ENCODE results near the gene NUMB.
"Not testable (repeated sequence)": the region's sequence is repeated elsewhere in the genome, so short reads cannot be mapped to it uniquely, and the experiment has no call there.

The NUMB gene

DNA sequence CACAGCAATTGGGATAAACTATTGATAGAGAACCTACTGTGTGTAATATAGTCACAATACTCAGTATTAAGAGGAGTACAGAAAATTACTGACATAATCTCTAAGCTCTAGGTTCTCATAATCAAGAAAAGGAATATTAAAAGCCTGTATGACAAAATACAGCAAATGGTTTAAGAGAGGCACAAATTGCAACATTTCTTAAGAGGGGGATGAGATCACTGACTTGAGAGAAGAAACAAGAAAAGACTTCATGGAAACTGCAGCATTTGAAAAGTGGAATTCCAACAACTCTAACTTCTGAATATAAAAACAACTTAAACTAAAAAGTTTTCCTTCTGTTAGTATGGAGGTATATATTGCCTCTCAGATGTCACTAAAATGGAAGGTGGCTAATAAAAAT, 89.7 kb downstream of the NUMB start:
- no peak for DNase-seq (ENCODE audit: extremely low read depth in 1 of 2, low read depth in 1 of 2)

DNA sequence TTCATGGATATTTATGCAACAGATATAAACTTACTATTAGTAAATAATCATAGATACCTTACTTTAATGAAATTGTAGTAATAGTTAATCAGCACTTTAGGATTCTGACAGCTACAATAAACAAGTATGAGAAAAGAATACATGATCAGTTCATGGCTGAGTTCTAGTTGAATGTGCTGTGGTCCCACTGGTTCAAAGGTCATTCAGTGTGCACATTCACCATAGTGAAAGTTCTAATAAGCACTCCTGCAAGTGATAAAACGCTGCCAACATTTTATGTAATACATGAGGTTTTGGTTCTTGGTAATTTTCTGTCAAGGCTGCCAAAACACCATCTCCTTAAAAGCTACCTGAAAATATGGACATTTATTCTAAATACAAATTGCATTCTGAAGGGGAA, 92.6 kb downstream of the NUMB start:
- DNase-seq (ENCODE audit: extremely low read depth in 1 of 2, low read depth in 1 of 2): no peak

DNA sequence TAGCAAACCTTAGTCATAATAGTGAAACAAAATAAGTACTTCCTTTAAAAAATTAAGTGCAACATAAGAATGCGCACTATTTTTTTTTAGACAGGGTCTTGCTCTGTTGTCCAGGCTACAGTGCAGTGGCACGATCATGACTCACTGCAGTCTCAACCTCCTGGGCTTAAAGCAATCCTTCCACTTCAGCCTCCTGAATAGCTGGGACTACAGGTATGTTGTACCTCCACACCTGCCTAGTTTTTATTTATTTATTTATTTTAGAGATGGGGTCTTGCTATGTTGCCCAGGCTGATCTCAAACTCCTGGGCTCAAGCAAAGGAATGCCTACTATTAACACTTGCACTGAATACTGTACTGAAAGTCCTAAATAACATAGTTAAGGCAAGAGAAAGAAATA, 93.8 kb downstream of the NUMB start:
- no peak for DNase-seq (ENCODE audit: extremely low read depth in 1 of 2, low read depth in 1 of 2)

DNA sequence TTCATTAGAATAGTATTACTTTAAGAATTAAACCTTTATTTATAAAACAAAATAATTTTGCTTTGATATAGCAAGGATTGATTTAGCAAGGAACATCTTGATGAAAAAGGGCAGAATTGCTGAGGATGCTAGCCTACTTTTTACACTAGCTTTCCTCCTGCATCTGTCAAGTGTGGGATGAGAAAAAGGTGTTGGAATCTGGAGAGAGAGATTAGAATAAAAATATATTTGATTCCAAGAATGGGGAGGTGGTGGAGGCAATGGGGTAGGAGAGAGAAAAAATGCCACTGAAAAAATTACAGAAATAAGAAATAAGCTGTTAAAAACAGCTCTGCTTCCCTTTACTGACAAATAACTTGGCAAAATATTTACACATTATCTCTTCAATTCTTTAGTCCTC, 98.9 kb downstream of the NUMB start:
- no peak for DNase-seq (ENCODE audit: extremely low read depth in 1 of 2, low read depth in 1 of 2)

DNA sequence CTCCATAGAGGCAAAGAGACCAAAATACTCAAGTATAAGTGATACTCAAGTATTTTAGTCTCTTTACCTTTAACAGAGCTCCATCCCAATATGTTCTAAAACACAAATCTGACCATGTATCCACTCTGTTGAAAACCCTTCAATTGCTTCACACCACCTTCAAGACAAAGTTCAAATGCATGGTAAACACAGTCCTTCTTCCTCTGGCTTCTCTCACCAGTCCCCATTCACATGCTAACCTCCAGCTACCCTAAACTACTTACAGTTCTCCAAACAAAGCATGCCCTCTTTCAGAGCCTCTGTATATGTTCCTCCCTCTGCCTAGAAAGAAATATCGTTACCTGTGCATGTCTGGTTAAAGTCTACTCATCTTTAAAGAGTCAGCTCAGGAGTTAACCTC, 100.2 kb downstream of the NUMB start:
- no peak for DNase-seq (ENCODE audit: extremely low read depth in 1 of 2, low read depth in 1 of 2)

DNA sequence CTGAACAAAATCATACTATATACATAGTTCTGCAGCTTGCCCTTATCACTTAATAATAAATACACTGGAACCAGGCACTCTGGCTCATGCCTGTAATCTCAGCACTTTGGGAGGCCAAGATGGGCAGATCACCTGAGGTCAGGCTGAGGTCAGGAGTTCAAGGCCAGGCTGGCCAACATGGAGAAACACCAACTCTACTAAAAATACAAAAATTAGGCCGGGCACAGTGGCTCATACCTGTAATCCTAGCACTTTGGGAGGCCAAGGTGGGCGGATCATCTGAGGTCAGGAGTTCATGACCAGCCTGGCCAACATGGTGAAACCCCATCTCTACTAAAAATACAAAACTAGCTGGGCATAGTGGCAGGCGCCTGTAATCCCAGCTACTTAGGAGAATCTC, 109.3 kb downstream of the NUMB start:
- DNase-seq (ENCODE audit: extremely low read depth in 1 of 2, low read depth in 1 of 2): not testable (repeated sequence)

DNA sequence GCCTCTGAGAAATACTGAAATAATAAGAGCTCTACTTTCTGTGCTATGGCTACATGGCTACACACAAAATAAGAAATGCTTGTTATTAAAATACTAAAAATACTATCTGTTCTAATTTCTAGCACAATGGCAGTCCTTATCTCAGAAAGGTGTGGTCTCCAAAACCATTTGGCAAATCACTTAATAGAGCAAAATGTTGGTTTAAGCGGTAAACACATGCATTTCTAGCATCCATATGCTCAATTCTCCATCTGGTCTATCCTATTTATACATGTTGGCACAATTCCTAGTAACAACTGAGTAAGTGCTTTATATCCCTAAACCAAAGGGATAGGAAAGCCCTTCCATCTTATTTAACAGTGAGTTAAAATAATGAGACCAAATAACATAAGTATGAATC, 114.0 kb downstream of the NUMB start:
- no peak for DNase-seq (ENCODE audit: extremely low read depth in 1 of 2, low read depth in 1 of 2)

DNA sequence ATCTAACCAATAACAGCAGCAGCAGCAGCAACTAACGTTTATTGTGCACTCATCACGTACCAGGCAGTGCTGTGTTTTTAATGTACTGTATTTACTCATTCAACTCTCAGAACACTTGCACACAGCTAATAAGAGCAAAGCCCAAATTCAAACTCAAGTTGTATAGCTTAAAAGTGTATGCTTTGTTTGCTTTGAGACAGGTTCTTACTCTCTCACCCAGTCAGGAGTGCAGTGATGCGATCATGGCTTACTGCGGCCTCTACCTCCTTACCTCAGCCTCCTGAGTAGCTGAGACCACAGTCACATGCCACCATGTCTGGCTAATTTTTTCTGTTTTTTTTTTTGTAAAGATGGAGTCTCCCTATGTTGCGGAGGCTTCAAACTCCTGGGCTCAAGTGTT, 115.7 kb downstream of the NUMB start:
- no peak for DNase-seq (ENCODE audit: extremely low read depth in 1 of 2, low read depth in 1 of 2)

DNA sequence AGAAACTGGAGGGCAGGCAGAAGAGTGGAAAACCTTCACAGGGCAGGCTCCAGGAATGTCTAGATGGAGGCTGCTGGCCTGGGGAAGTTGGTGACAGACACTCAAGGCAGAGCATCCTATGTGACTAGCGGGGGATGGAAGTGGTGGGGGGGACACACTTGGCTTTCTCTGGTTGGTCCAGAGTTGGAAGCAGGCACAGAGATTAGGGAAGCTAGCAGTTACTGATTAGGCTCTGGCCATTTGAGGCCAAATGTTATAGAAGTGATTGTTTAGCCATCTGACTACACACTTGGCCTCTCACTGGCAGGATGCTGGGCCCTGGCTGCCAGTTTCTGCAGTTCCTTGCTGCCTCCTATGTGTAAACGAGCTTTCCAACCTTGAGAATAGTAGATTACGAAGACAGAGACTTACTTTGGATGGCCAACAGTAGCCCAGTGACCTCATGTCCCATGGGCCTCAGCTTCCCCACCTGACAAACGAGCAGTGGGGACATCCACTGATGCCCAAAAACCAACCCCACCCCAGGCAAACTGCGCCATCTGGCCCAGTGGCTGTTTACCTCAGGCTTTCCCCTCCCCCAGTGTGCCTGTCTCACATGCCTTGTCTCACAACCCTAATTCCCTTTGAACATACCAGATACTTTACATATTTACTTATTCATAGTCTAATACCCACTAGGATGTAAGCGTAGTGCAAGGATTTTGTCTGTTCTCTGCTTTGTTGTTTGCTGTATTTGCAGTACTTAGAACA, 118.3 kb downstream of the NUMB start:
- DNase-seq (ENCODE audit: extremely low read depth in 1 of 2, low read depth in 1 of 2): no peak

DNA sequence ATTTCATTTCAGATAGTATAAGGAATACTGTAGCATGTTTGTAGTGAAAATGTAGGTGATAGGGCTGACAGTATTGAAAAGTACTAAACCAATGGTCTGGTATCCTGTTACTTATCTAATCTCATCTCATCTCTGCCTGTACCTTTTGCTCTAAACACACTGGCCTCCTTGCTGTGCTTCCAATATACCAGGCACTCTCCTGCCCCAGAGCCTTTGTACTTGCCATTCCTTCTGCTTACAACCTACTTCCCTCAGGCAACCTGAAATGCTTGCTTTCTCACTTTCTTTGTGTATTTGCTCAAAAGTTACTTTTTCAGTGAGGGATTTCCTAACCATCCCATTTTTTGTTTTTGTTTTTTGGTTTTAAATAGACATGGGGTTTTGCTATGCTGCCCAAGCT, 119.1 kb downstream of the NUMB start:
- no peak for DNase-seq (ENCODE audit: extremely low read depth in 1 of 2, low read depth in 1 of 2)

DNA sequence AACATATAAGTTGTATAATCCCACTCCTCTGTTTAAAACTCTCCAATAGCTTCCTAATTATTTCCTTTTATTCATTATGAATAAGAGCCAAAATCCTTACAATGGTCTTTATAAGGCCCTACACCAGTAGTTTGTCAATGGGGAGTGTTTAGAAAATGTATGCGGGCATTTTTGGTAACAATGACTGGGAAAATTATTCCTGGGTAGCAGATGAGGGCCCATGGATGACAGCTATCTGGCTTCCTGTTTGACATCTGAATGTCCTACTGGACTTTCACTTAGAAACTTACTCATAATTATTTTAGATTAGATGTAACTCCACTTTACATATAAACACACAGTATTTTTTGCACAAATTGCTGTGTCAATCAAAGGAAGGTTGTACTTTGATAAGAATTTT, 119.8 kb downstream of the NUMB start:
- DNase-seq (ENCODE audit: extremely low read depth in 1 of 2, low read depth in 1 of 2): no peak

DNA sequence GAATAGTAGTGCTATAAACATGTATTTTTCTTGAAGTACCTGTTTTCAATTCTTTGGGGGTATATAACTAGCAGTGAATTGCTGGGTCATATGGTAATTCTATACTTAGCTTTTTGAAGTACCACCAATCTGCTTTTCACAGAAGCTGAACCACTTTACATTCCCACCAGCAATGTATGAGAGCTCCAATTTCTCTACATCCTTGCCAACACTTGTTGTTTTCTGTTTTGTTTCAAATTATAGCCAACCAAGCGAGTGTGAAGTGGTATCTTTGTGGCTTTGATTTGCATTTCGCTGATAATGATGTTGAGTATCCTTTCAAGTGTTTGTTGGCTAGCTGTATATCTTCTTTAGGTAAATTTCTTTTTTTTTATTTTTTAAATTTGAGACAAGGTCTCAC, 125.3 kb downstream of the NUMB start:
- no peak for DNase-seq (ENCODE audit: extremely low read depth in 1 of 2, low read depth in 1 of 2)

DNA sequence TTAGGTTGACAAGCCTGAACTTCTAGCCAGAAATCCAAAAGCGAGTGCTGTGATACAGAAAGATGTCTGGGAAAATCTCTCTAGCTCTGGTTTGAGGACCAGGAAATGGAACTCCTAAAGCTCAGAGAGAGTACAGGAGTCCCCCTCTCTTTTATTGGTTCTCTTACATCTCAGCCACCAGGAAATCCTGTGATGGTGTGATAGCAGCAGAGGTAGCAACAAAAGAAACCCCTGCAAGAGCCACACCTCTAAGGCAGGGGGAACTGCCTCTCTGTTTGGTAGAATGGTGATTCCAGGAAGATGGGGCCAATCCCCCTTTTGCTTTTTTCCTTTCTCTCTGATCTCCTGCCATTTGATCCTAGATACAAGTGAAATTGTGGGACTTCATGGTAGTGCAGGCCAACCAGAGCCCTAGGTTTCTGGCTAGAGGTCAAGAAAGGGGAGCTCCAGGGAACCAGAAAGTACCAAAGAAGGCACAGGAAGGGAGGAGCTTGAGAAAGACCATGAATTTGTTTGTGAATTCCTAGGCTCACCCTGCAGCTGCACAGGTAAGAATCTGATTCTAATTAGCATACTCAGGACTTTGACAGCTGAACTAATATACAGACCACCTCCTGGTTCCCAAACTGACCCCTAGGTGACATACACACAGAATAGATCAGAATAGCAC, 132.6 kb downstream of the NUMB start:
- no peak for DNase-seq (ENCODE audit: extremely low read depth in 1 of 2, low read depth in 1 of 2)

DNA sequence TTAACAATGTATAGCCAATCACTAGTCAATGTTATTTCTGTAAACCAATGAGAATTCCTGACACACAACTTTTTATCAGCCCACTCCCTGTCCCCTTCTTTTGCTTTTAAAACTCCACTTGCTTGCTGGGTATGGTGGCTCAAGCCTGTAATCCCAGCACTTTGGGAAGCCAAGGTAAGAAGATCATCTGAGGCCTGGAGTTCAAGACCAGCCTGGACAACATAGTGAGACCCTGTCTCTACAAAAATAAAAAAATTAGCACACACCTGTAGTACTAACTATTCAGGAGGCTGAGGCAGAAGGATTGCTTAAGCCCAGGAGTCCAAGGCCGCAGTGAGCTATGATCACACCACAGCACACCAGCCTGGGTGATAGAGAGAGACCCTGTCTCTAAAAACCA, 133.3 kb downstream of the NUMB start:
- DNase-seq (ENCODE audit: extremely low read depth in 1 of 2, low read depth in 1 of 2): no peak

DNA sequence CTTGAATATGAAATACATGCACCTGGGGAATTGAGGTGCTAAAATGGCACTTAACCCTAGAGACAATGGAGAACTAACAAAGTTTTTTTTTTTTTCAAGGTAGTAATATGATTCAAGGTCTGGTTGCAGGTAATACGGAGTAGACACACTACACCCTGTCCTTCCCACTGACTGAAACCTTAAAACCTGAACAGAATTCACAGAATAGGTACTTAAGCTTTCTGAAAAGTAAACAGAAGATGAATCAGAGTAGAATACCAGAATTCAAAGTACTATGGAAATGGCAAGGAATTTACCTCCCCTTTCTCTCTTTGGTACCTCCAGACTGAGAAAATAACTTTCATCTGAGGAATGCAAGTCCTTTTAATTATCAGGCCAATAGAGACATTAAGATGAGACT, 133.8 kb downstream of the NUMB start:
- no peak for DNase-seq (ENCODE audit: extremely low read depth in 1 of 2, low read depth in 1 of 2)

DNA sequence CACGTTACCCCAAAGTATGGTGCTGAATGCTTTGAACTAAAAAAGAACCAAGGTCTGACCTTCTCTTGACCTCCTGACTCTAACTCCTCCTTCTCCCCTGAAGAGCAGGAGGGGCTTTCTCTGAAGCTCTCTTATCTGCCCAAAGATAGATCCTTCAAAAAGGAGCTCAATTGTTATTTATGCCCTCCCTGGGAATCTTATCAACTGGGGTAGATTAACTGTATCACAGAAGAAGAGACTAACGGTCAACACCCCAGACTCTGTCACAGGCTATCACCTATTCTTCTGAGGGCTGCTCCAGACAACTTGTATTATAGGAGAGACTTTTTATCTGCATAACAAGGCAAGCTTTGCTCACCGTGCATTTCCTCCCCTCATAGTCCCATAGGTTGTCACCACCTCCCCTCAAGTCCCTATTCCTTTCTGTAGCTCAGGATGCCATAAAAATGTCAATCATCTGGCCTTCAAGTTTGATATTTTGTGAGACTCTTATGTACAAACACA, 134.4 kb downstream of the NUMB start:
- DNase-seq (ENCODE audit: extremely low read depth in 1 of 2, low read depth in 1 of 2): no peak

DNA sequence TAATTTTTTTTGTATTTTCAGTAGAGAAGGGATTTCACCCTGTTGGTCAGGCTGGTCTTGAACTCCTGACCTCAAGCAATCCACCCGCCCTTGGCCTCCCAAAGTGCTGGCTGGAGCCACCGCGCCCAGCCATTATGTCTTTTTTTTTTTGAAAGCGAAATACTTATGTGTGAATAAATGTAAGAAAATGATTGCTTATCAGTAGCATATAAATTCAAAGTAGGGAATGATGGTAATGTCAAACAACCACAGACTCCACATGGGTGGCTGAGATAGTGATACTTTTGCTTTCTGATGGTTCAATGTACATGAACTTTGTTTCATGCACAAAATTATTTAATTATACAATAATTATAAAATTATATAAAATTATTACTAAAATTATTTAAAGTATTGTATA, 145.2 kb downstream of the NUMB start:
- DNase-seq (ENCODE audit: extremely low read depth in 1 of 2, low read depth in 1 of 2): no peak

DNA sequence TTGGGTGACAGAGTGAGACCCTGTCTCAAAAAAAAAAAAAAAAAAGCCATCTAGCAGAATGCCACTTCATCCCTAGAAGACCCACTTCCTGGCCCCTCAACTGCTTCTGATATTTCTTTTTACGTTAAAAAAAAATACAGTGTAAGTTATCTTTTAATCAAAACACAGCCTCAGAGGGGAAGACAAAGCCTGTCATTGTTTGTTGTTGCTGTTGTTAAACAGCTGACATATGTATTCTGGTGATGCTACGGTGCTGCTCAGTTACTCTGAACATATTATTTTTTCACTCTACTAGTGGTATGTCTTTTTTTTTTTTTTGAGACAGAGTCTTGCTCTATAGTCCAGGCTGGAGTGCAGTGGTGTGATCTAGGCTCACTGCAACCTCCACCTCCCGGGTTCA, 145.7 kb downstream of the NUMB start:
- DNase-seq (ENCODE audit: extremely low read depth in 1 of 2, low read depth in 1 of 2): no peak

DNA sequence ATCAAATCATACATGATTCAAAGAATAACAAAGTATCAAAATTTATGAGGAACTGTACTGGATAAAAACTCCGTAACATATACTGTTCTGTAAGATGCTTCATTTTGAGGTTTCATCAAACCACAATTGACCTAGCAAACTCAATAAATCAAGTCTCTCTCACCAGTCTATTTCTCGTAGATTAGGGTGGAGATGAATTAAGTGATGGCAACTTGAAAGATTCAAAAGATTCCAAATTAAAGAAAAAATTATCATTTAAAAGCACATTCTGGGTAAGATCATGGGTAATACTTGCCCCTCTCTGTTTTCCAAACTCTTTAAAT, 146.7 kb downstream of the NUMB start:
- no peak for DNase-seq (ENCODE audit: extremely low read depth in 1 of 2, low read depth in 1 of 2)

DNA sequence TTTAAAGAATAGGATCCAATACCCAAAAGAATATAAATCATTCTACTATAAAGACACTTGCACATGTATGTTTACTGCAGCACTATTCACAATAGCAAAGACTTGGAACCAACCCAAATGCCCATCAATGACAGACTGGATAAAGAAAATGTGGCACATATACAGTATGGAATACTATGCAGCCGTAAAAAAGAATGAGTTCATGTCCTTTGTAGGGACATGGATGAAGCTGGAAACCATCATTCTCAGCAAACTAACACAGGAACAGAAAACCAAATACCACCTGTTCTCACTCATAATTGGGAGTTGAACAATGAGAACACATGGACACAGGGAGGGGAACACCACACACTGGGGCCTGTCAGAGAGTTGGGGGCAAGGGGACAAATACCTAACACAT, 149.1 kb downstream of the NUMB start:
- DNase-seq (ENCODE audit: extremely low read depth in 1 of 2, low read depth in 1 of 2): not testable (repeated sequence)

DNA sequence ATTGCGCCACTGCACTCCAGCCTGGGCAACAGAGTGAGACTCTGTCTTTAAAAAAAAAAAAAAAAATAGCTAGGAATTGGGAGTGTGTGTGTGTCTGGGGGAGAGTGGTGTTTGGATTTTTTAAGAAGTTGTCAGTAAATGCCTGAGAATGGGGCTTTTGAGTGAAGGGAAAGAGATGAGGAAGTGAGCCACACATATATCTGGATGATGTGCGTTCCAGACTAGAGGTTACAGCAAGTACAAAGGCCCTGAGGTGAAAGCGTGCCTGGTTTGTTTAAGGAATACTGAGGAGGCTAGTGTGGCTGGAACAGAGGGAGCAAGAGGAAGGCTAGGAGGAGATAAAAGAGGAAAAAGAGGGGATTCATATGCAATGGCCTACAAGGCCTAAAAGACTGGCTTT, 151.1 kb downstream of the NUMB start:
- no peak for DNase-seq (ENCODE audit: extremely low read depth in 1 of 2, low read depth in 1 of 2)

DNA sequence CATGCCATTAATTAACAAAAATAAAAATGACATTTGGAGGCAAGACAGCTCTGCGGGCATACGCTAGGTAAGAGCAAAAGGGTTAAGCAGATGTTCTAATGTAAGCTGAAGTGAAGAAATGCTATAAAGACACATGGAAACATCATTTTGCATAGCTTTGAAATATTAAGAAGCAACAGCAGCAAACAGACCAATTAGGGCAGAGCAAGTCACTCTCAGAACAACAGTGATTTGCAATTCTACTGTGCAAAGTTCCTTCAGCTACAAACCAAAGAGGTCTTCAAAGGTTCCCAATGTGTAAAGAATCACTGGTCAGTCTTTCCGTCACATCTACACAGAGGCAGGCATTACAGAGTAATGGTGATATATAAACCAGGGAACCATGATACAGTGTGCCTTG, 152.8 kb downstream of the NUMB start:
- no peak for DNase-seq (ENCODE audit: extremely low read depth in 1 of 2, low read depth in 1 of 2)
